ENCODE results near the gene TMEM187.

TMEM187 gene

GRCh38 chrX:153972368-153973126 lies at the start of gene TMEM187:
Gene TMEM187 (plus strand): TSS chrX:153972754. CDS start chrX:153982063, 9,309 bp downstream.
- DNase-seq (ENCODE audit: low read depth) = peak; percentile 74

- DNase-seq (ENCODE audit: low read depth) = peak; percentile 35
Observed at GRCh38 chrX:153922932-153923857, 49.4 kb upstream of the TMEM187 start.

- peak; percentile 19 for DNase-seq (ENCODE audit: low read depth)
Observed at GRCh38 chrX:153924149-153924861, 48.2 kb upstream of the TMEM187 start.

- no peak for DNase-seq (ENCODE audit: low read depth)
Observed at GRCh38 chrX:153925387-153925738, 47.2 kb upstream of the TMEM187 start.

- DNase-seq (ENCODE audit: low read depth) = no peak
Observed at GRCh38 chrX:153925739-153926551, 46.6 kb upstream of the TMEM187 start, which contains the start of gene ARHGAP4. Gene ARHGAP4 (minus strand): TSS chrX:153926264. CDS start chrX:153926202, 62 bp downstream.

- no peak for DNase-seq (ENCODE audit: low read depth)
Observed at GRCh38 chrX:153926552-153926857, 46.0 kb upstream of the TMEM187 start.

GRCh38 chrX:153926858-153927671 lies 45.5 kb upstream of the TMEM187 start:
- DNase-seq (ENCODE audit: low read depth) = no peak

GRCh38 chrX:153927672-153927921 lies 45.0 kb upstream of the TMEM187 start:
- no peak for DNase-seq (ENCODE audit: low read depth)

GRCh38 chrX:153927922-153928760 lies 44.4 kb upstream of the TMEM187 start:
- DNase-seq (ENCODE audit: low read depth) = peak; percentile 99

GRCh38 chrX:153928846-153929245 lies 43.7 kb upstream of the TMEM187 start:
- DNase-seq (ENCODE audit: low read depth) = no peak

GRCh38 chrX:153929576-153929975 lies 43.0 kb upstream of the TMEM187 start:
- DNase-seq (ENCODE audit: low read depth) = no peak

- DNase-seq (ENCODE audit: low read depth) = no peak
Observed at GRCh38 chrX:153930011-153930910, 42.3 kb upstream of the TMEM187 start.

GRCh38 chrX:153931151-153931550 lies 41.4 kb upstream of the TMEM187 start:
- DNase-seq (ENCODE audit: low read depth) = no peak

GRCh38 chrX:153931748-153932147 lies 40.8 kb upstream of the TMEM187 start:
- DNase-seq (ENCODE audit: low read depth) = no peak

- DNase-seq (ENCODE audit: low read depth) = no peak
Observed at GRCh38 chrX:153932220-153932915, 40.2 kb upstream of the TMEM187 start.

- peak; percentile 34 for DNase-seq (ENCODE audit: low read depth)
Observed at GRCh38 chrX:153933748-153934147, 38.8 kb upstream of the TMEM187 start.

- no peak for DNase-seq (ENCODE audit: low read depth)
Observed at GRCh38 chrX:153934148-153934761, 38.3 kb upstream of the TMEM187 start.

- DNase-seq (ENCODE audit: low read depth) = peak; percentile 61
Observed at GRCh38 chrX:153934762-153935325, 37.7 kb upstream of the TMEM187 start, which contains the start of gene NAA10. Gene NAA10 (minus strand): TSS chrX:153935037. CDS start chrX:153934904, 133 bp downstream.
